GM21390 (cell line): Measurements from ENCODE around the gene CREB5.
A peak's percentile ranks its signal among the peaks of the same experiment; 100 is the strongest.

ENCODE experiments used
- ATAC-seq: cut with Tn5 transposase; IDR thresholded peaks from one replicate; pipeline ENCODE4 v1.9.1; 2021; ENCODE audit not compliant: unreplicated experiment

The CREB5 gene

DNA sequence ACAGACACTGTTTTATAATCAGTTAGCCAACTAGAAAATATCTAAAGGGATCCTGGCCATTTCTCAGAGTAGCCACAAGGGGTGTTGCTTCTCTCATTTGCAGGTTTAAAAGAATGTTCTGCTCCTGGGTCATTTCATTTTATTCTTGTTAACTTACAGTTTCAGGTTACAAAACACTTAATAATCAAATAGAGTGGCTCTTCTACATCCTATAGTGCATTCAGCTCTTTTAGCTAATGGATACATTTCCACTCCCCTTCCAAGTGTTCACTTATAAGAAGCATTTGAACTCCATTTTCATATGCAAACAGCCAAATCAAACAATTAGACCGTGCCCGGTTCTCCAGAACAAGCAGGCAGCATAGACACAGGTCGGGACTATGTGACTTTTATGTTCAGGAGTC, 428.3 kb downstream of the CREB5 start:
- no peak for ATAC-seq

DNA sequence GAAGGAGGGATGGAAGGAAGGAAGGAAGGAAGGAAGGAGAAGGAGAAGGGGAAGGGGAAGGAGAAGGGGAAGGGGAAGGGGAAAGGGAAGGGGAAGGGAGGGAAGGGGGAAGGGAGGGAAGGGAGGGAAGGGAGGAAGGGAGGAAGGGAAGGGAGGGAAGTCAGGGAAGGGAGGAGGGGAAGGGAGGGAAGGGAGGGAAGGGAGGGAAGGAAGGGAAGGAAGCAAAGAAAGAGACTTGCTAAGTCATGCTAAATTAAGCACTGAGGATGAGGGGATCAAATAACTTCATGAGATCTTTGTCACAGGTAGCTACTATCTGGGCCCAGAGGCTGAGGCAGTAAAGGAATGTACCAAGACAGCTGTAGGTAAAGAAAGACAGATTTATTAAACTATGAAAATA, 429.4 kb downstream of the CREB5 start:
- ATAC-seq: no peak

DNA sequence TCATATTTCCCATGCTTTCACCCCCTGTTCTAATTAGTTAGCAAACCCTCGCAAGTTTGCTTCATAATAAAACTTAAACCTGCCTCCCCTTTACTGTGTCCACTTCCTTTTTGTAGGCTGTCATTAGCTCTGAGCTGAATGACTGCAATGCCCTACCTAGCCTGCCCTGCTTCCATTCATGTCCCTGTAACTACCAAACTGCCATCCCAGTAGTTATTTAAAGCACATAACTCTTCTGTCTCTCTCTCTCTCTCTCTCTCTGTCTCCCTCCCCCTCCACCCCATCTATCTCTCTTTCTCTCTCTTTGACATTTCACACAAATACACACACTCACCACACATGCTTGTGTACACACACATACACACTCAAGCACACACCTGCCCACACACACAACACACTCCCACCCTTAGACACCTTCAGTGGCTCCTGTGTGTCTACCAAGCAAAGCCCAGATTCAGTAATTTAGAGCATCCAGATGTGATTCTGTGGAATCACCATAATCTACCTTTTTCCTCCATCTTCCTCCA, 430.5 kb downstream of the CREB5 start:
- no peak for ATAC-seq

DNA sequence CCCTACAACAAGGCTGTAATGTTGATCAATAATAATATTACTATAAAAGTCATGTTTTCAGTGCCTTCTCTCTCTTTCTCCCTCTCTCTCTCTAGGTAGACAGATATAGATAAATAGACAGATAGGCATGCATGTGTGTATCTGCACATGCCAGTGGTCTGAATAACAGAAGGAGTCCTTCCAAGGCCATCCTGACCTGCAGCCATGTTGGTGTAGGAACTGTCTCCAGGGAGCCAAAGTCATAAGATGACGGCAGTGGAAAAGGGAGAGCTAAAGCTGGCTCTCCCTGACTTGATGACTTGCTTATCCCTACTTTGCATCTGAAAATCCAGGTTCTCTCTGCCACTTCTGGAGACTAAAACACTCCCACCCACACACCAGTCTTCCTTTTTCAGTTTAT, 432.8 kb downstream of the CREB5 start:
- no peak for ATAC-seq

DNA sequence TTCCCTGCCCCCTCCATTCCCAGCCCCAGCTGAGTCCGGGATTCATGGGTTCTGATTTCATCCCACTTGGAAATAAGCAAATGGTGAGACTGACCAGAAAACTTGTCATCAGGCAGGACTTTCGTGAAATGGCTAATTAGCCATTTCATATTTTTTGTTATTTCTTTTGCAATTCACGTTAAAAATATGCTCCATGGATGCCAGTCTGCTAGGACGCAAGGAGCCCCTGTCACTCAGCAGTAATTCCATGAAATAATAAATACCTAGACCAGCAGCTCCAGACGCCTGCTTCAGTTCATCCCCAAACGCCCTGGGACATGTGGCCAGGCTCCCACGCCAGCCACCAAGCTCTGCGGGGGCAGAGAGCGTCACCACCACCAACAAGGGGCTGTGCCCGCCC, 434.9 kb downstream of the CREB5 start:
- ATAC-seq: no peak

DNA sequence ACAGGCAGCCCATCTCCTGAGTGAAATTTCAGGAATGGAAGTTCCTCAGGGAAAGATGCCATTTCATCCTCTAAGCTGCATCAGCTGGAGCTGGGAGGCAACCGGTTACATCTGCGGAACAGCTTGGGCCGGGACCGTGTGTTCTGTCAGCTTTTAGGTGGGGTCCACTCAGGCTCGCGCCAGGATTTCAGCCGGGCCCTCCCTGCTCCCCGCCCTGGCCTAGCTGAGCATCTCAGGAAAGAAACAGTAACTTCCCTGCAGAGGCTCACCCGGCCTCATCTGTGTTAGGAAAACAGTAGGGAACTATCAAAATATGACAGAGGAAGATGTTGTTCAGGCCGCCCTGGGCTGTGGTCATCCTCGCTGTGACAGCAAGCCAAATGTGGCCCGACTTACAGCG, 435.4 kb downstream of the CREB5 start:
- ATAC-seq: no peak

DNA sequence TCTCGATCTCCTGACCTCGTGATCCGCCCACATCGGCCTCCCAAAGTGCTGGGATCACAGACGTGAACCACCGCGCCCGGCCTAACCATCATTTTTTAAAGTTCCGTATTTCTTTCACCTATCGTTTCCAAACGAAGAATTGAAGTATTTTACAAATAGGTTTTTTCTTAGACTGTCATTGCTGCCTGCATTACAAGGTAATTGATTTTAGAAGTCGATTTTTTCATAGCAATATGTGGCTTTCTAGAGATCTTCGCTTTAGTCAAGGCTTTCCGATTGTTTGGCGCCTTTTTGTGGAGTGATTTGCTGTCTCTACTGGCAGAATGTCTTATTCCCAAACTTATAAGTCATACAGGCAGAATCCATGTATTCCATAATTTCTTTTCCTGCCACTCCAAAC, 436.6 kb downstream of the CREB5 start:
- no peak for ATAC-seq

DNA sequence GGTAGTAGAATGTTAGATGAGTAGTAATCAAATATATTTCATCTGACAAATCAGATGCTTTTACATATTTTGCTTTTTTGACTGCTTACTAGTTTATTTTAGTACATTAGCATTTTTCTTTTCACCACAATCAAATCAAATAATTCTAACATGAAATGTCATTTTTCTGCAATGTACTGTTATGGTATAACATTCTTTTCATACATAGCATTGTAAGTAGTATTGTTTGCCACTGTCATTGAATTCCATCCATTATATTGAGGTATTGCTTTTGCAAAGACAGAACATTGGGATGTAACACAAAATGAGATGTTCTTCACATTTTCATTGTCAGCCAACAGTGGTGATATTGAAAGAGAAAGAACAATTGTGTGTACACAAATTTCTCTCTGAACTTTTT, 438.4 kb downstream of the CREB5 start:
- no peak for ATAC-seq

DNA sequence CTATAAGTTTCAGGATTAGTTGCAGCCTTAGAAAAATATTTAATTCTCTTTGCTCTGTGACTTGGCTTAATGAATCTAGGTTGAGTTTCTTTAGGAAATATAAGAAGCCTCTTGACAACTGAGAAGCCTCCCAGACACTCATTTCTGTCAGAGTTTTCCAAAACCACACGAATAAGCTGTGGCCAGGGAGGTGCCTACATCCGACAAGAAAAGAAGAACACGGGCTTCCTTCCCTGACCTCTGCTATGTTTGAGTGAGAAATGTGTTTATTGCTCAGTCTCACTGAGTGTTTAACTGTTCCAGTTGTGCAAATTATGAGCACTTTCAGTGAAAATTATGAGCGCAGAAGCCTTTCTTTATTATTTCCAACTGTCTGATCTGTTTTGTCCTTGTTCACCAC, 440.8 kb downstream of the CREB5 start:
- no peak for ATAC-seq

DNA sequence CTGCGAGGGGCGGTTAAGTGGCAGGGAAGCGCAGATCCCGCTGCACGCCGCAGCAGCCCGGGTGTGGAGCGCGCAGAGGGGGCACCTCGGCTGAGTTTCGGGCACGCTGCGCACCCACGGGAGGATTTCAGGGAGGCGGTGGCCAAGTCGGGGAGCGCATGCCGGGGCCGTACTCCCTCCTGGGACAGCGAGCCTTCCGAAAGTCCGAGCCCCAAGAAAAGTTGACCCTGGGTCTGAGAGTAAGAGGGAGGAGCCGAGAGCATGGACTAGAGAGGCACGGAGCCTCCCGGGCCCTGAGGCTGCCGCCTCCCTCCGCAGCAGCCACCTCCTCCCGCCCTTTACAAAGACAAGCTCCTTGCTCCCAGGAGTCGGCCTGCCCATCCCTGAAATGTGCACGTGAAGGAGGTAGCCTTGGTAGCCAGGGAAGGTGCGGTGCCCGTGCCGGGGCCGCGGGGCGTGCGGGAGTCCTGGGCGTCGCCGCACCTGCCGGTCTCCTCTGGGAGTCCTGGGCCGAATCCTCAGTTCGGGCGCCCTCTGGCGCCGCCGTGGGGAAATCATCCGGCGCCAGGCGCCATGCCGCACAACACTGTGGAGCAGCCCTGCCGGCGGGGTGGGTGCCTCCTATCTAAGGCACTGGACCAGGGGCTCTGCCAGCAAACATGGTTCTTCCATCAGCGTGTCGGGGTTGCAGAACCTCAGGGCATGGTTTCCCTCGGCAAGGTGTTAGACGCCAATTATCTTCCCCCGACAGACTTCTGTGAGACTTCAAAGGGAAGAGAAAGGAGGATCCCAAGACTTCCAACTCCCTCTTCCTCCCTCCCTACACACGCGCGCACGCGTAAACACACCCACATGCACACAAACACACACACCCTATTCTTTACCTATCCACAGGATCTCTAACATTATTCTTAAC, 441.8 kb downstream of the CREB5 start:
- peak; percentile 98 for ATAC-seq

DNA sequence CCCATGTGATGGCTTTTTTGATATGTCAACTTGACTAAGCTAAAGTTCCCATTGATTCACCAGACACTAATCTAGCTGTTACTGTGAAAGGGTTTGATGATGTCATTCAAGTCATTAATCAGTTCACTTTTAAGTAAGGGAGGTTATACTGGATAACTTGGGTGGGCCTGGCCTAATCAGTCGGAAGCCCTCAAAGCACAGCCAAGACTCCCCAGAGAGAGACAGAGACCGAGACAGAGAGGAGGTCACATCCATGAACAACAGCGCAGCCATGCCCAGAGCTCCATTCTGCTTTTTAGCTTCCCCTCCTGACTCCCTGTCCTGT, 442.4 kb downstream of the CREB5 start:
- ATAC-seq: no peak

DNA sequence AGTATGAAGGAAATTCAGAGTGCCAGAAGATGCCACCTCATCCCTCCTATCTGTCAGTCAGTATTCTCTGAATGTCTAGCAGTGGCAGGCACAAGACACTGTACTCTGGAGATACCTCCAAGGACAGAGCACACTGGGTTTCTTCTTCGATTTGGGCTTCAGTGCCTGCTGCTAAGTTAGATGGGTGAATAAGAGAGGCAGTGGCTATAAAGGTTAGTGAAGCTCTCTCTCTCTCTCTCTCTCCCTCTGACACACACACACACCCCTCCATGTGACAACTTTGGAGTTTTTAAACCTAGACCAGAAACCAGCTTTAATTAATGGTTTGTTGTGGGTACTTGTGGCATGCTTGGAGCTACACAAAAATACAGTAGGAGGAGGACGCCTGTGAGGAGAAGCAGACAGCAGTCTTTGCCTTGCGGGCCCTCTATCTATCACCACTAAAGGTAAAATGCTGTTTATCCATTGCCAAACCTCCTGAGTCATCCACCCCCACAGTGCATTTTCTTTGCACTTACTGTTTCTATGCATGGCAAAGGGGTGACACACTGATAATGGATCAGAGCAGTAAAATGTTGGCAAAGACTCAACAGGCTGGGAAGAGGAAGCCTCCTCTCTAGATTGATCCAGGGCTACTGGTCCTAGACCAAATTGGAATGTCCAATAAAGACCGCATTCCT, 443.4 kb downstream of the CREB5 start:
- no peak for ATAC-seq

DNA sequence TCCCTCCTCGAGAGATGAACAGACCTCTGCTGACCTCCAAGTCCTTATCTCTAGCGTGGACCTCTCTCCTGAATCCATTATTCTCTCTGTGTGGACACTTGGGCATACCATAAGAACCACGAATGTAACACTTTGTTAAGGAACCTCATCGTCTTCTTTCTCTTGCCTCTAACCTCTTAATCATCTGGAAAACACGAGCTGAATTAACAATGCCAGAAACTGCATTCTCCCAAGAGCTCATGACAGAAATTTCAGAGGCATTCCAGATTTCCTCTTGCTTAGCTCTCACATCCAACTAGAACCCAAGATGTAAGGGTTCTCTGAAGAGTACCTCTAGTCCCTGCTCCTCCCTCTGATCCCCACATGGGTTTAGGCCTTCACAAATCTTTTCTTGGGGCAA, 444.3 kb downstream of the CREB5 start:
- ATAC-seq: no peak

DNA sequence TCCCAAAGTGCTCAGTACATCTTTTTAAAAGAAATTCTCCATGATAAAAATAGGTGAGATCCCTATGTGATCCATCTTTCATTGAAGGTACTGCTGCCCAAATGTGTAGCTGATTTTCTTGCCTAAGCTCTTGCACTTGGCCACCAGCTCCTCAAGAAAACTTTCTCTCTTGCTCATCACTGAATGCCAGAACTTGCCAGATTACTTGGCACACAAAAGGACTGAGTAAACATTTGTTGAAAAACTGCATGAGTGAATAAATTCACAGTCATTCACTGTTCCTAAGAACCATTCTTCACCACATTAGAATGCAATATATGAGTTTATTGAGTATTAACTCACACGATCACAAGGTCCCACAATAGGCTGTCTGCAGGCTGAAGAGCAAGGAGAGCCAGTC, 445.9 kb downstream of the CREB5 start:
- ATAC-seq: no peak

DNA sequence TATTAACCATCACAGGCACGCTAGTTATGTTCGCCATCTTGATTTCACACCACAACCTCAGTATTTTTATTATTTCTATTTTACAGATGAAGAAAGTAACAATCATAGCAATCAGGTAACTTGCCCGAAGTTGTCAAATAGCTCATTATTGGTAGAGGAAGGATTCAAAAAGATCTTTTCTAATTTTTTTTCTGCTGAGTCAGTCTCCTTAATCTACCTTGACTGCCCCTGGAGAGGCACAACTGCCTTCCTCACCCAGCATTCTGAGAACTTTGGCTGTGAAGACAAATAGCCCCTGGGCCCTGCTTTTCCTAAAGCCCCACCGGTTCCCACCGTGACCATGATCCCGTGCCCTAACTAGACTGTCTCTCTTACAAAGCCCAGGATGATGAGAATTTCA, 446.6 kb downstream of the CREB5 start:
- ATAC-seq: no peak

DNA sequence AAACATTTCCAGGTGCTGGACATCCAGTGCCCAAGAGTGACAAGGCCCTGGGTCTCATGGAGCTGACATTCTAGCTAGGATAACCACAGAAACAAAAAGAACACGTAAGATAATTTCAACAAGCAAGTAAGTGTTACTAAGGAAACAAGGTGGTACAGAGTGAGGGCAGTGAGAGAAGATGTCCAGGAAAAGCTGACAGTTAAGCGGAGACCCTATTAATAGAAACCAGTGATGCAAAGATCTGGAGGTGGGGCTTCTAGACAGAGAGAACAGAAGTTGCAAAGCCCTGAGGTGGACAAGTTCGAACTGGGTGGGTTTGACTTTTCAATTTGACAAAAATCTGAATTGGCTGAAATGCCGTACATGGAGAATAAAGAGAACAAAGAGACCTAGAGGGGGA, 449.5 kb downstream of the CREB5 start:
- ATAC-seq: no peak

DNA sequence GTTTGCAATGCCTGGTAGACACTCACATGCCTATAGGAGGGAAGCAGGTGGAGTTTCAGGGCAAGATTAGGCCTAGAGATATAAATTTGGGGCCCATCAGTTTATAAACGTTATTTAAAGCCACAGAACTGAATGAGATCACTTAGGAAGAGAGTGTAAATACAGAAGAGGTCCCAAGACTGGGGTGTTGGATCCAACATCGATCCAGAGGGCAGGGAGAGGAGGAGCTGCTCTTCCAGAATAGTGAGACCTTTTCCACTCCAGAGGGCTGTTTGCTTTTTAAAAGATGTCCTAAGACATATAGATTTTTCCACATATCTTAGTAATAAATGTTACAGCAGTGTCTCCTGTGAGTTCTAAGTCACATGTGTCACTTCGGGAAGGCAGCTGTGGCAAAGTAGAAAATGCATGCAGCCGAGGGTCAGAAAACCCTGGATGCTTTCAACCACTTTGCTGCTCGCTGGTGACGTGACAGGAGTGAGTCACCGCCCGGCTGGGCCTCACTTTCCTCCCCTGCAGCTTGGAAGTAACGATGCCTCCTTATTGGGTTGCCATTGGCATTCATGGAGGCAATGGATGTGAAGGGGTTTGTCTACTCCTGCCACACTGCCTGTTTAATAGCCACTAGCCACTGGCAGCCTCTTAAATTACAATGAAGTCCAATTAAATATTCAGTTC, 450.4 kb downstream of the CREB5 start:
- ATAC-seq: no peak

DNA sequence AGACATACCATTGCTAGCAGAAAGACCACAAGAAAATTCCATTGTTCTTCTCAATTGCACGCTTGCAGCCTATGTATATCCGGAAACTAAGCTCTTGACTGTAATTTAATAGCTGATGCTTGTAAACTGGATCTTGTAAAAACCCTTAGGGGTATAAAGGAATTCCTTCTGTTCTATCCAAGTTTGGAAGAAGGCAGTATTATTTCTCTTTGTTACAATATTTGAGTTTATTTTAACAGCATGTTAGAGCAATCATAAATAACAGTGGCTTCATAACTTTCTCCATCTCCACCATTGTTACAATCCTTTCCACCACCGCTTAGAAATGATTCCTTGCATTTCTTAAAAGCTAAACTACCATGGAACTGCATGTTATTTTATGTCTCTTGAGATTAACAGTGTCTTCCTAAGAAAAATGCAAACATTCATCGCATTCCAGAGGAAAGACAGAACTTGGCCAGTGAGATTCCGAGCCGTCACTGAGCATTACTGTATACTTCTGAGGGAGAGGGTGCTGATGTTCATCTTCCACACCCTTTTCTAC, 453.4 kb downstream of the CREB5 start:
- no peak for ATAC-seq

DNA sequence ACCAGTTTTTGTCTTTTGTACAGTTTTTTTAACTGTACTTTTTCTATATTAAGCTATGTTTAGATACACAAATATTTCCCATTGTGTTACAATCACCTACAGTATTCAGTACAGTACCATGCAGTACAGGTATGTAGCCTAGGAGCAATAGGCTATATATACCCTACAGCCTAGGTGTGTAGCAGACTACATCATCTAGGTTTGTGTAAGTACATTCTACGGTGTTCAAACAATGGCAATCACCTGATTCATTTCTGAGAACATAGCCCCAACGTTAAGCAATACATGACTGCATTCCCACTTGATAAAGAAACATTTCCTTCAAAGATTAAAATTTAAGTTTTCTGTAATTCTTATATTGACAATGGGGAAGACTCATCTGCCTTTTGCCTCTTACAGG, 456.4 kb downstream of the CREB5 start:
- ATAC-seq: no peak

DNA sequence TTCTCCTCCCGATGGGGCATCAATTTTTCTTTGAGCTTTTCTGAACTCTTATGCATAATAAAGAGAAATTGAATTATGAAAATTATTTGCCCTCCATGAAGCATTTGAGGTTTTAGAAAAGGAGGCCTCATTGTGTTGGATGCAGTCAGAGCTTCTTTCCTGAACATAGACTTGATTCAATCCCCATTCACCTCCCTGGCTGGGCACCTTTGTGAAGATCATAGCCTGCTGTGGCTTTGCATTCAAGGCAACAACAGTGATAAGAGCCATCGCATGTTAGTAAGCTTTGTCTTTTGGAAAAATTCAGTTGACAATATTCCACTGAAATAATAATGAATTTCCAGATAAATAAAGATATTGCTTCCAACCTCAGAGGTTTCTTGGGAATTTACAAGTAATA, 458.8 kb downstream of the CREB5 start:
- no peak for ATAC-seq

DNA sequence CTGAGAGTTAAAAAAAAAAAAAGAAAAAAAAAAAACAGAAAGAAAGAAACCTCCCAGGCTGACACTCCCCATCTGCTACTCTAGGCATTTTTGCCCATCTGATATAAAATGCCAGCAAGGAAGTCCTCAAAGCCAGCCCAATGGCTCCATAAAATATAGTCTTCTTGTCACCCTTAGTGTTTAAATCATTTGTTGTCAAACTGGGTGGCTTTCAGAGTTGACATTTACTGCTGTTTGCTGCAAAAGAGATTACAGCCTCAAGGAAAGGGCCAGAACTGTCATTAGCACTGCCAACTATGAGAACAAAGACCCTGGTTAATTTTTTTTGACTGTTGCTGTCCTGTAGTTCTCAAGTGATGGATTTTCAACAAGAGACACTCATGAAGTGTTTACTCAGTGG, 459.3 kb downstream of the CREB5 start:
- ATAC-seq: no peak

DNA sequence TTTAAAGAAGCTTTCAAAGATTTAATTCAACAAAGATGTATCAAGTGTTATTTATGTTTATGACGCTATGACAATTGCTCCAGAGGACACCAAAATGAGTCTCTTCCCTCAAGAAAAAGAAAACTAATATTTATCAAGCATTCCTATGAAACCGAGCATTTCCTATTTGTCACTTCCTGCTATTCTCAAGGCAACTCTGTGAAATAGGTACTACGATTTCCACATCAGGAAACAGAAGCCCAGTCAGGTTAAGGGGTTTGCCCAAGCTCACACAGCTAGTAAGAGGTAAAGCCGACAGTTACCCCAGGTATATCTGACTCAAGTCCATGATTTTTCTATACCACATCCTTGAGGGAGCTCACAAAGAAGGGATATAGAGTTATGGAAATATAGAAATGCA, 459.9 kb downstream of the CREB5 start:
- ATAC-seq: no peak
